Vagina (tissue), 2 donors: ENCODE results near the gene DGKB. TPM values are rescaled to one million over a fixed set of nuclear protein-coding genes. Genes with fewer than 3 reads are reported as not detected.

ENCODE experiments used
- DNase-seq, 2 donors: peaks; one replicate each; pipeline ENCODE4 v3.0.0-alpha.2; 2017; ENCODE audit errors: extremely low spot score in 2 of 2
- H3K27ac ChIP-seq: fragments of 200-600 bp; sonication (generic); one replicate; pipeline ENCODE4 v1.5.1; 2019
- H3K27me3 ChIP-seq: fragments of 200-600 bp; sonication (generic); one replicate; pipeline ENCODE4 v1.5.1; 2019
- H3K36me3 ChIP-seq, 2 donors: fragments of 200-600 bp; sonication (generic); one replicate each; pipeline ENCODE4 v1.5.1; 2017 to 2019
- H3K4me1 ChIP-seq: fragments of 200-600 bp; sonication (generic); one replicate; pipeline ENCODE4 v1.5.1; 2019
- H3K4me3 ChIP-seq, 2 donors: fragments of 200-600 bp; sonication (generic); 1 replicate in 1 of 2; 2 replicates in 1 of 2; pipeline ENCODE4 v1.5.1; 2016 to 2019
- H3K9me3 ChIP-seq: fragments of 200-600 bp; sonication (generic); one replicate; pipeline ENCODE4 v1.5.1; 2019
- CTCF ChIP-seq, 3 experiments: fragments of 450-650 bp in 2 of 3; fragments of 200-600 bp in 1 of 3; sonication (generic) in 1 of 3; IDR thresholded peaks; one replicate each; pipeline ENCODE4 v1.5.1; 2017 to 2019; ENCODE audit warnings: antibody characterized with exemption in 3 of 3, mild to moderate bottlenecking in 2 of 3, moderate library complexity in 2 of 3
- POLR2A ChIP-seq, 2 donors: fragments of 450-650 bp; IDR thresholded peaks; one replicate each; pipeline ENCODE4 v1.6.1; 2017; ENCODE audit warnings: antibody characterized with exemption in 2 of 2, mild to moderate bottlenecking in 2 of 2, moderate library complexity in 2 of 2
- POLR2AphosphoS5 ChIP-seq, 2 donors: sonication (generic); formaldehyde crosslinking; IDR thresholded peaks; one replicate each; pipeline ENCODE4 v1.9.0; 2017; ENCODE audit warnings: antibody characterized with exemption in 2 of 2, mild to moderate bottlenecking in 2 of 2, low read depth in 1 of 2; ENCODE audit not compliant: insufficient read depth in 1 of 2
- intact Hi-C: fragments of 100-400 bp; cut with DNase I; formaldehyde crosslinking; loops from one replicate; pipeline ENCODE4 v1.15.1; 2023
- total RNA-seq: library from RNA; depleted of rRNA; stranded (reverse); fragments of >200 nt; gene quantifications from one replicate; pipeline ENCODE4 v1.2.3, GENCODE V29; 2016

Gene DGKB
- total RNA-seq, 1 donor from 2014 or later, result 2.2 TPM

DNA sequence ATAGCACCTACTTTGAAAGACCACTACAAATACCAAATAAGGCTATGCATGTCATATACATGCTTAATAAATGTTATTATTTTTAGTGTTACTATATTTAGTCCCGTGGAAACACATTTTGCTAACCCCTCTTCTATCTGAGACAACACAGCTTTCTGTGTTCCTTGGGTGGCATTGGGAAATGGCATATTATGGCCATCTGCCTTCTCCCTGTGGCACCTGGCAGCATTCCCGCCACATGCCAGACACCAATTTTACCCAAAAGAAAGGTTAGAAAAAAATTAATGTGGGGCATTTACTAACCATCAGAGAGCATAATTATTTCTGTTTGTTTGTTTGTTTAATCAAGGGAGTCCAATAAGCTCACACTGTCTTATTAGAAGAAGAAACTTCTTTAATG lies 744.4 kb downstream of the DGKB start:
- no peaks in the 10 kb centered on the region for H3K27me3 ChIP-seq
- intact Hi-C loops, result no loop called here
- H3K36me3 ChIP-seq, result no peaks in the 10 kb centered on the region
- H3K27ac ChIP-seq, result no peak overlapping the region
- TF ChIP-seq POLR2A (IDR thresholded peaks at IDR 0.05) (no peak), POLR2AphosphoS5 (IDR thresholded peaks at IDR 0.05; ENCODE audit: insufficient read depth in 1 of 2, low read depth in 1 of 2) (no peak), CTCF (IDR thresholded peaks at IDR 0.05) (no peak)
- DNase-seq, result no peak
- H3K4me1 ChIP-seq, result no peaks in the 10 kb centered on the region
- H3K9me3 ChIP-seq, result no peaks in the 10 kb centered on the region
- H3K4me3 ChIP-seq, result no peak overlapping the region

GRCh38 chr7:14156436-14156835 lies 746.1 kb downstream of the DGKB start:
- Histone ChIP-seq H3K36me3 (no peaks in the 10 kb centered on the region), H3K27me3 (no peaks in the 10 kb centered on the region), H3K4me1 (no peaks in the 10 kb centered on the region), H3K27ac (no peak overlapping the region), H3K4me3 (no peak overlapping the region), H3K9me3 (no peaks in the 10 kb centered on the region)
- intact Hi-C loops, result no loop called here
- no peak for DNase-seq
- TF ChIP-seq POLR2AphosphoS5 (IDR thresholded peaks at IDR 0.05; ENCODE audit: insufficient read depth in 1 of 2, low read depth in 1 of 2) (no peak), POLR2A (IDR thresholded peaks at IDR 0.05) (no peak), CTCF (IDR thresholded peaks at IDR 0.05) (no peak)

- Histone ChIP-seq H3K4me3 (no peak overlapping the region), H3K9me3 (no peaks in the 10 kb centered on the region), H3K4me1 (no peaks in the 10 kb centered on the region), H3K27me3 (no peaks in the 10 kb centered on the region), H3K27ac (no peak overlapping the region), H3K36me3 (no peaks in the 10 kb centered on the region)
- TF ChIP-seq POLR2A (IDR thresholded peaks at IDR 0.05), result no peak
- TF ChIP-seq CTCF (IDR thresholded peaks at IDR 0.05), result no peak
- no peak for TF ChIP-seq POLR2AphosphoS5 (IDR thresholded peaks at IDR 0.05; ENCODE audit: insufficient read depth in 1 of 2, low read depth in 1 of 2)
- intact Hi-C loops, result no loop called here
- no peak for DNase-seq
Measured at GRCh38 chr7:14148974-14149373, 753.6 kb downstream of the DGKB start.

DNA sequence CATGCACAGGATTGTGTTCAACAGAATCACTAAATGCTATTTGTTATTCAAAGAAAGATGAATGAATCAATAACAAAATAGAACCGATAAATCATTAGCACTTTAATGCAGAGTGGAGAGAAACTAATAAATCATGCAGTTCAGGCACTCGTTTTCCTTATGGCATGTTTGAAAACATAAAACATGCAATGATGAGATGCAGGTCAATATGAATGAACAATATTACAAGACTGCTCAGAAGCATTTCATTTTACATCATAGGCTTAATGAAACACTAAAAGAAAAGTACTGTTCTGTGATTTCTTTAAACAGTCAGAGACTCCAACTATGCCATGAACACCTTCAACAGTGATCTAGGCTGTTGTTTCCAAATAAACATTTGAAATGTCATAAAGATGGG lies 755.0 kb downstream of the DGKB start:
- H3K27ac ChIP-seq, result no peak overlapping the region
- no peaks in the 10 kb centered on the region for H3K27me3 ChIP-seq
- H3K4me1 ChIP-seq, result no peaks in the 10 kb centered on the region
- H3K9me3 ChIP-seq, result no peaks in the 10 kb centered on the region
- no peak for TF ChIP-seq CTCF (IDR thresholded peaks at IDR 0.05)
- no peak overlapping the region for H3K4me3 ChIP-seq
- no peak for DNase-seq
- no peaks in the 10 kb centered on the region for H3K36me3 ChIP-seq
- intact Hi-C loops, result no loop called here

- intact Hi-C loops, result no loop called here
- no peaks in the 10 kb centered on the region for H3K9me3 ChIP-seq
- H3K27me3 ChIP-seq, result no peaks in the 10 kb centered on the region
- H3K4me3 ChIP-seq, result no peak overlapping the region
- no peaks in the 10 kb centered on the region for H3K36me3 ChIP-seq
- no peak overlapping the region for H3K27ac ChIP-seq
- TF ChIP-seq CTCF (IDR thresholded peaks at IDR 0.05) (no peak), POLR2AphosphoS5 (IDR thresholded peaks at IDR 0.05; ENCODE audit: insufficient read depth in 1 of 2, low read depth in 1 of 2) (no peak), POLR2A (IDR thresholded peaks at IDR 0.05) (no peak)
- no peaks in the 10 kb centered on the region for H3K4me1 ChIP-seq
- DNase-seq, result no peak
Measured at GRCh38 chr7:14144538-14144937, 758.0 kb downstream of the DGKB start.
